T-helper 17 cell (primary cell): ENCODE measurements around the gene ZFC3H1. TPM values are rescaled to one million over a fixed set of nuclear protein-coding genes. Genes with fewer than 3 reads are reported as not detected.
"Not testable (repeated sequence)": the region's sequence is repeated elsewhere in the genome, so short reads cannot be mapped to it uniquely, and the experiment has no call there.

Source experiments
- ATAC-seq: fragments of 150-1000 bp; cut with Tn5 transposase; 2 replicates; pipeline ENCODE4 v1.10.0; 2021; ENCODE audit warnings: mild to moderate bottlenecking, moderate library complexity
- DNase-seq, 3 donors: peaks; one replicate each; pipeline versions ENCODE4 v3.0.0 to v3.0.0-alpha.2; 2020 to 2021
- H3K9me3 ChIP-seq: one replicate; pipeline ENCODE4 v1.7.0; 2013; ENCODE audit warnings: low read length, mild to moderate bottlenecking; ENCODE audit not compliant: control insufficient read depth, poor library complexity, severe bottlenecking
- H3K27ac Mint-ChIP-seq: one replicate; pipeline ENCODE4 v1.8.0; 2022; ENCODE audit warnings: mild to moderate bottlenecking, moderate library complexity, mixed read lengths
- H3K27me3 Mint-ChIP-seq: one replicate; pipeline ENCODE4 v1.8.0; 2022; ENCODE audit warnings: mixed read lengths
- H3K36me3 Mint-ChIP-seq: one replicate; pipeline ENCODE4 v1.8.0; 2022; ENCODE audit warnings: low read depth, mixed read lengths
- H3K4me1 Mint-ChIP-seq: one replicate; pipeline ENCODE4 v1.8.0; 2022; ENCODE audit warnings: mild to moderate bottlenecking, mixed read lengths
- H3K4me3 Mint-ChIP-seq: one replicate; pipeline ENCODE4 v1.8.0; 2022; ENCODE audit warnings: mild to moderate bottlenecking, moderate library complexity, mixed read lengths
- total RNA-seq, 4 donors: library from RNA in 2 of 4; stranded (reverse) in 2 of 4; gene quantifications; one replicate each; pipeline ENCODE4 v1.2.3 and lab custom pipeline; 2022 to 2026

The ZFC3H1 gene, protein sequence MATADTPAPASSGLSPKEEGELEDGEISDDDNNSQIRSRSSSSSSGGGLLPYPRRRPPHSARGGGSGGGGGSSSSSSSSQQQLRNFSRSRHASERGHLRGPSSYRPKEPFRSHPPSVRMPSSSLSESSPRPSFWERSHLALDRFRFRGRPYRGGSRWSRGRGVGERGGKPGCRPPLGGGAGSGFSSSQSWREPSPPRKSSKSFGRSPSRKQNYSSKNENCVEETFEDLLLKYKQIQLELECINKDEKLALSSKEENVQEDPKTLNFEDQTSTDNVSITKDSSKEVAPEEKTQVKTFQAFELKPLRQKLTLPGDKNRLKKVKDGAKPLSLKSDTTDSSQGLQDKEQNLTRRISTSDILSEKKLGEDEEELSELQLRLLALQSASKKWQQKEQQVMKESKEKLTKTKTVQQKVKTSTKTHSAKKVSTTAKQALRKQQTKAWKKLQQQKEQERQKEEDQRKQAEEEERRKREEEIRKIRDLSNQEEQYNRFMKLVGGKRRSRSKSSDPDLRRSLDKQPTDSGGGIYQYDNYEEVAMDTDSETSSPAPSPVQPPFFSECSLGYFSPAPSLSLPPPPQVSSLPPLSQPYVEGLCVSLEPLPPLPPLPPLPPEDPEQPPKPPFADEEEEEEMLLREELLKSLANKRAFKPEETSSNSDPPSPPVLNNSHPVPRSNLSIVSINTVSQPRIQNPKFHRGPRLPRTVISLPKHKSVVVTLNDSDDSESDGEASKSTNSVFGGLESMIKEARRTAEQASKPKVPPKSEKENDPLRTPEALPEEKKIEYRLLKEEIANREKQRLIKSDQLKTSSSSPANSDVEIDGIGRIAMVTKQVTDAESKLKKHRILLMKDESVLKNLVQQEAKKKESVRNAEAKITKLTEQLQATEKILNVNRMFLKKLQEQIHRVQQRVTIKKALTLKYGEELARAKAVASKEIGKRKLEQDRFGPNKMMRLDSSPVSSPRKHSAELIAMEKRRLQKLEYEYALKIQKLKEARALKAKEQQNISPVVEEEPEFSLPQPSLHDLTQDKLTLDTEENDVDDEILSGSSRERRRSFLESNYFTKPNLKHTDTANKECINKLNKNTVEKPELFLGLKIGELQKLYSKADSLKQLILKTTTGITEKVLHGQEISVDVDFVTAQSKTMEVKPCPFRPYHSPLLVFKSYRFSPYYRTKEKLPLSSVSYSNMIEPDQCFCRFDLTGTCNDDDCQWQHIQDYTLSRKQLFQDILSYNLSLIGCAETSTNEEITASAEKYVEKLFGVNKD (N-terminal part only)
- total RNA-seq (100 to 1,000 TPM; 122 to 133 TPM), total RNA-seq (lab: John Stamatoyannopoulos, UW) (109 to 171 reads per million in 2 donors)

DNA sequence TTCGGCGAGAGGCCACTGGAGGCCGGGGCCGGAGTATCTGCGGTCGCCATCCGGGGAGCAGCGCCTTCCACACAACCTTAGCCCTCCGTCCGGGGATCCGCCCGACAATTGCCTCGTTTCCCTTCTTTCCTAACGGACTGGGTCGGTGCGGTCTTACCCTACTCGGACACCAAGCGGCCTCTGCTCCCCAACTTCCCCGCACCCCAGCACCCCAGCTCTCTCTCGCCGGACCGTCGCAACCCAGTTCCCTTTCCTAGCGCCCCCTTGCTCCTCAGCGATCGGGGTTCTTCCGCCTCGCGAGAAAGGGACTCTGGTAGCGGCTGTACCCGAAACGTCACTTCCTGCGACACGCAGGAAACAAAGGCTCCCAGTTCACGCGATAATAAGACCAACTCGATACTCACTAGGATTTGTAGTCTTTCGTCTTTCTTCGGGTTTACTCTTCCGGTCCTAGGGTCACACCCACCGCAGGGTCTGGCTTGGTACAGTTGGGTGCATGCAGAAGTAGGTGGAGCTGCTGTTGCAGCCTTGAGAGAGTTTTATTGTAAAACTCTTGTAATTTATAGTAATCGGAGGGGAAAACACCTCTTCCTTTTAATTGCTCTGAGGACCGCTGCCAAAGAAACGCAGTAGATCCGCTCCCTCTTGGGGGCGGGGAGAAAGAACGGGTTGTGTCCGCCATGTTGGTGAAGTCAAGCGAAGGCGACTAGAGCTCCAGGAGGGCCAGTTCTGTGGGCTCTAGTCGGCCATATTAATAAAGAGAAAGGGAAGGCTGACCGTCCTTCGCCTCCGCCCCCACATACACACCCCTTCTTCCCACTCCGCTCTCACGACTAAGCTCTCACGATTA lies at the start of gene ZFC3H1, which contains the start of gene THAP2:
Gene ZFC3H1 (minus strand): TSS at position 288 of the 850 bp plus-strand sequence. CDS start 238 bp downstream, at position 50.
Gene THAP2 (plus strand): TSS at position 741 of the 850 bp plus-strand sequence. CDS start 209 bp downstream, outside the sequence.
- DNase-seq (peak; percentile 76 to 83 (median 80)), ATAC-seq (peak; percentile 83)
- Mint-ChIP-seq H3K27me3 (no peaks in the 10 kb centered on the region), H3K4me3 (peak within 1 kb of the TSS; percentile 98), H3K4me1 (peaks cover 41% of the 10 kb centered on the region), H3K36me3 (peaks cover 9% of the 10 kb centered on the region), H3K27ac (peak within 1 kb of the TSS; percentile 98)
- H3K9me3 ChIP-seq = no peaks in the 10 kb centered on the region

DNA sequence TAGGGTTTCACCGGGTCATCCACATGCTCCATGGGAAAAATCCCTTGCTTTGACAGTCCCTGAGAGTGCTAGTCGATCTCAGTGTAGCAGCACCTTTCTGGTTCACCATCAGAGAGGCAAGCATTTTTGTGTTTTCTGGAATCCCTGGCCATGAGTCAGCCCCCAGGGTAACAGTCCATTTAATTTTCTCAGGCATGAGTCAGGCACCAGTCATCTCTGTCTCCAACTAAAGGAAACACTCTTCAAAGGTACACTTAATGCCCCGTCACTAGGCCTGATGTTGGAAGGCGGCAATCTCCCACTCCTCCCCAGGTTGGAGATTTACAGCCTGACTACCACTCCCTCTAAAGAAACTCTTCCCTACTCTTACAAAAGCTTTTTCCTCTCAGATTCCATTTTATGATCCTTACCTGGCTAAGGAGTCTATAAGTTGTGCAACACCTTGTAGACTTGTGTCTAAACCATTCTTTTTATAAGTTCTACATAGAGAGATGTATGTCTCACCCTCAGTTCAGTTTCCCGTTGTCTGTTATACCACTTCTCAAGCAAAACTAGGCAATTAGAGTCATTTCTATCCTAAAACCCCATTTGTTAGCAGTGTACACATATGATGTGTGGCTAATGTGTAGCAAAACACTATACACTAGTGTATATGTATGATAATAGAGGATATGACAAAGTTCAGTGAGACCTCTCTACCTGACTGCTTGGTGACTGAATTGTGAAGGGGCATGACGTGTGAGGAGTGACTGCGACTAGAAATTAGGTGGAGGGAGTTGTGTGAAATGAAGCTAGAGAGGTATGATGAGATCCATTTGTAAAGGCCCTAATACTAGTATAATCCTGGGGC lies 46.9 kb upstream of the ZFC3H1 start:
- ATAC-seq = no peak
- Mint-ChIP-seq H3K27ac (no peak overlapping the region), H3K4me3 (no peak overlapping the region), H3K4me1 (peaks cover 4% of the 10 kb centered on the region), H3K36me3 (peaks cover 2% of the 10 kb centered on the region), H3K27me3 (no peaks in the 10 kb centered on the region)
- H3K9me3 ChIP-seq = peaks cover 3% of the 10 kb centered on the region
- no peak for DNase-seq

DNA sequence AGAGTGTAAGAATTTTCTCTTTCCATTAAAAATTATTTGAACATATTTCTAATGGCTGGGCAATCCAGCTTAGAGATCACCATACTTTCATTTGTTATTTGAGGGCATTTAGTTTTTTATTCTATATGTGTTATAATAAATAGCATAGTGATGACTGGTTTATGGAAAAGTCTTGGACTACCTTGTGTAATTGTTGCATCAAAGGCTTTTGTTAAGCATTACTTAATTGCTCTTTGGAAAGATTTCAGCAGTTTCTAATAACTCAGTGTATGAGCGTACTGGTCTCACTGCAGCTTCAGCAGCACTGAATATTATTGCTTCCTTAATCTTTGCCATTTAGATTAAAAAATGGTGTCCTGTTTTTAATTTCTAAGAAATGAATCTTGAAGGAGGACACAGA lies 45.0 kb upstream of the ZFC3H1 start:
- ATAC-seq (no peak), DNase-seq (no peak)
- peaks cover 3% of the 10 kb centered on the region for H3K9me3 ChIP-seq
- Mint-ChIP-seq H3K4me3 (no peak overlapping the region), H3K27ac (no peak overlapping the region), H3K36me3 (peaks cover 2% of the 10 kb centered on the region), H3K4me1 (peaks cover 4% of the 10 kb centered on the region), H3K27me3 (no peaks in the 10 kb centered on the region)

DNA sequence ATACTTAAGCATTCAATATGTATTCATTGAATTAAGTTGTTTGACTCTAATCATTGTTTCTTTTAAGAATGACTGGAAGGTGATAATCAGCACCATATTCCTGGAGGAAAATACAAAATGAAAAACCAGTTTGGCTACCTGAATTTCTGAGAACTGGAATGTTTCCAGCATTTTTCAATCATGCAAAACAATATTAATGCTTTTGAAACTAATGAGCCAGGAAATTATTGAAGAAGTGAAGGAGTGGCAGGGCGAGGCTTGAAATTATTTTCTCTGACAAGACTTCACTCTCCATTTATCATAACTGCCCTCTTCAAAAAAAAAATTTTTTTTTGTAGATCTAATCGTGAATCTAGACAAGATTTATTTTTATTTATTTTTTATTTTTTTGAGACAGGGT lies 41.3 kb upstream of the ZFC3H1 start:
- H3K27ac Mint-ChIP-seq = no peak overlapping the region
- H3K4me1 Mint-ChIP-seq = peaks cover 4% of the 10 kb centered on the region
- no peaks in the 10 kb centered on the region for H3K27me3 Mint-ChIP-seq
- DNase-seq (no peak), ATAC-seq (no peak)
- no peak overlapping the region for H3K4me3 Mint-ChIP-seq
- H3K9me3 ChIP-seq = no peaks in the 10 kb centered on the region
- peaks cover 2% of the 10 kb centered on the region for H3K36me3 Mint-ChIP-seq

DNA sequence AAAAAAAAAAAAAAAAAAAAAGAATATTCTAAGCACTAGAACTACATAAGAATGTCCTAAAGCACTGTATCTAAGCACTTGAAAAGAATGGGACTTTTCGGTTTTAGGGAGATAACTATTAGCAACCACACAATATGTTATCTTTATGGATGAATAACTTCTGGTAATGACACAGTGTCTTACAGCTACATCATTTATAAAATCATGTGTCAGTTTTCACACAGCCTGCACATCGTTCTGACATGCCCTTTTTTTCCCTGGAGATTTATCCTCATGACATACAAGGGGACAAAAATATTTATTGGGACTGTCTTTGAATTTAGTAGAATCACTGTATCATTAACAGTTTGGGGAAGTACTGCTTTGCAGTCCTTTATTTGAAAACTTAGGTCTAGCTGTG lies 39.6 kb upstream of the ZFC3H1 start:
- Mint-ChIP-seq H3K4me3 (no peak overlapping the region), H3K4me1 (peaks cover 4% of the 10 kb centered on the region), H3K27ac (no peak overlapping the region), H3K27me3 (no peaks in the 10 kb centered on the region), H3K36me3 (peaks cover 3% of the 10 kb centered on the region)
- ATAC-seq (no peak), DNase-seq (no peak)
- H3K9me3 ChIP-seq = no peaks in the 10 kb centered on the region

DNA sequence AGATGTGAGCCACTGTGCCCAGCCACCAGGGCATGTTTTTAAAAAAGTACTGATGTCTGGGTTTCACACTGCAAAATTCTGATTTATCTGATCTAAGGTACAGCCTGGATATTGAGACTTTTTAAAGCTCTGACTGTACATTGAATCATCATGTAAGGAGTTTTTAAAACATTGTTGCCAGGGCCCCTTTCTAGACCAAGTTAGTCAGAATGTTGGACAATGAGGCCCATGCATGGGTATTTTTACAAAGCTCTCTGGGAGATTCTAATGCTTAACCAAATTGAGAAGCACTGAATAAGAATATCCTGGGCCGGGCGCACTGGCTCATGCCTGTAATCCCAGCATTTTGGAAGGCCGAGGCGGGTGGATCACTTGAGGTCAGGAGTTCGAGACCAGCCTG lies 38.9 kb upstream of the ZFC3H1 start:
- Mint-ChIP-seq H3K36me3 (peaks cover 6% of the 10 kb centered on the region), H3K4me3 (no peak overlapping the region), H3K27me3 (no peaks in the 10 kb centered on the region), H3K27ac (no peak overlapping the region), H3K4me1 (no peaks in the 10 kb centered on the region)
- ATAC-seq (no peak), DNase-seq (no peak)
- no peaks in the 10 kb centered on the region for H3K9me3 ChIP-seq

DNA sequence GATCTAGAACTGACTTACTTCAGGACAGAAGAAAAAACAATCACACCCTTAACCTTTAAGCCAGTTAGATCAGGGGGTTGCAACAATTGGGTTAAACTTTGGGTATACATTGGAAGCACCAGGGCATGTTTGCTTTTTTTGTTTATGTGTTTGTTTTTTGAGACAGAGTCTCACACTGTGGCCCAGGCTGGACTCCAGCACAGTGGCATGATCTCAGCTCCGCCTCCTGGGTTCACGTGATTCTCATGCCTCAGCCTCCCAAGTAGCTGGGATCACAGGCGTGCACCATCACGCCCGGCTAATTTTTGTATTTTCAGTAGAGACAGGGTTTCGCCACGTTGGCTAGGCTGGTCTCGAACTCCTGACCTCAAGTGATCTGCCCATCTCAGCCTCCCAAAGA lies 38.5 kb upstream of the ZFC3H1 start:
- not testable (repeated sequence) for H3K27ac Mint-ChIP-seq, ATAC-seq, H3K4me1 Mint-ChIP-seq

DNA sequence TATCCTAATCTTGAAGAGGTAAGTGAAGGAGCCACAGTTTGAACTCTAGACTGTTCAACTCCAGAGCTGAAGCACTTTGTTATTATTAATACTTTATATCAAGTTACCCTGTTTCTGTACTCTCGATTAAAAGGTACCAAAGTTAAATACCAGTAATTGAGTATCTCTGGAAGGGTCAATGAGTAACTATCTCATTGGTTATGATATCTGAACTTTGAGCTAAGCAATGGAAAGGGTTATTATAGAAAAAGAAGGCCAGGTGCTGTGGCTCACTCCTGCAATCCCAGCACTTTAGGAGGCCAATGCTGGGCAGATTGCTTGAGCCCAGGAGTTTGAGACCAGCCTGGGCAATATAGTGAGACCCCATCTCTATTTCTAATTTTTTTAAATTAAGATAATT lies 32.1 kb upstream of the ZFC3H1 start:
- Mint-ChIP-seq H3K36me3 (peaks cover 6% of the 10 kb centered on the region), H3K27ac (no peak overlapping the region), H3K27me3 (no peaks in the 10 kb centered on the region), H3K4me3 (no peak overlapping the region), H3K4me1 (peaks cover 9% of the 10 kb centered on the region)
- DNase-seq (no peak), ATAC-seq (no peak)
- no peaks in the 10 kb centered on the region for H3K9me3 ChIP-seq

More for the DNA sequence above, 38.5 kb upstream of the ZFC3H1 start:
- H3K36me3 Mint-ChIP-seq, H3K4me3 Mint-ChIP-seq, DNase-seq, H3K27me3 Mint-ChIP-seq, H3K9me3 ChIP-seq: not testable (repeated sequence)

DNA sequence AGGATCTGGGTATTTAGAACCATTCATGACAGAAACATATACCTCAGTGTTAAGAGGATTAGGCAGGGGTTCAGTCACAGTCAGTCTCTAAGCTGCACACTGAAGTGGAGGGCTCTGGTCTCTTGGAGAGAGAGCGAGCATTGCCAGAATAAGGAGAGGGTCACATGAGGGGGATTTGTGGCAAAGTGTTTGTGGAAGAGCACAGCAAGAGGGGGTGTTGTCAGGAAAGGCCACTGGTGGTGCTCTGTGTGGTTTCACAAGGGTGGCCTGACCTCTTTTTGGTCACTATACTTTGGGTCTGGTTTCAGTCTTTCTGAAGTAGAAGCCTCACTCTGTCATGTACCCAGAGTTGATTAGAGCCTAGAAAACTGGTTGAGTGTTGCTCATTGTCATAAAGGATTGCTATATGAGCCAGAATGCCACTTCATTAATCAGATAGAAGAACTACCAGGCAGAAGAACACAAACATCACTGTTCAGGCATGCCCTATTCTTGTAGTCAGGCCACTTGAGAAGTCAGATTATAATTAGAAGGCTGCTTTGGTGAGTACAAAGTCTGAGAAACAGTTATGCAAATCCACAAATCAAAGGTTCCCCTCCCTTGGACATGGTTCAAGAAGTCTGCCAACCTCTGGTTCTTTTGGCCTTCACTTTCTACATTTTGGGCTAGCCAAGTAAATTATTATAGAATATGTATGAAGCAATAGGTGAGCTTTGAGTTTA lies 30.6 kb upstream of the ZFC3H1 start:
- Mint-ChIP-seq H3K27ac (peak overlapping the region; percentile 83), H3K36me3 (peaks cover 6% of the 10 kb centered on the region), H3K4me1 (peaks cover 12% of the 10 kb centered on the region), H3K27me3 (no peaks in the 10 kb centered on the region), H3K4me3 (no peak overlapping the region)
- DNase-seq = no peak
- ATAC-seq = peak; percentile 37
- H3K9me3 ChIP-seq = no peaks in the 10 kb centered on the region

DNA sequence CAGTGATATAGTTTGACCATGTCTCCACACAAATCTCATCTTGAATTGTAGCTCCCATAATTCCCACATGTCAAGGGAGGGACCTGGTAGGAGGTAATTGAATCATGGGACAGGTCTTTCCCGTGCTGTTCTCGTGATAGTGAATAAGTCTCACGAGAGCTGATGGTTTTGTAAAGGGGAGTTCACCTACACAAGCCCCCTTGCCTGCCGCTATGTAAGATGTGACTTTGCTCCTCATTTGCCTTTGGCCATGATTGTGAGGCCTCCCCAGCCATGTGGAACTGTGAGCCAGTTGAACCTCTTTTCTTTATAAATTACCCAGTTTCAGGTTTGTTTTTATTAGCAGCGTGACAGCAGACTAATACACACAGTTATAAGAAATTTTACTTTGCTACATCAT lies 30.0 kb upstream of the ZFC3H1 start:
- H3K9me3 ChIP-seq, H3K4me3 Mint-ChIP-seq, H3K36me3 Mint-ChIP-seq, ATAC-seq, H3K27me3 Mint-ChIP-seq, DNase-seq: not testable (repeated sequence)
- Mint-ChIP-seq H3K27ac (peak overlapping the region; percentile 83), H3K4me1 (peaks cover 13% of the 10 kb centered on the region)

DNA sequence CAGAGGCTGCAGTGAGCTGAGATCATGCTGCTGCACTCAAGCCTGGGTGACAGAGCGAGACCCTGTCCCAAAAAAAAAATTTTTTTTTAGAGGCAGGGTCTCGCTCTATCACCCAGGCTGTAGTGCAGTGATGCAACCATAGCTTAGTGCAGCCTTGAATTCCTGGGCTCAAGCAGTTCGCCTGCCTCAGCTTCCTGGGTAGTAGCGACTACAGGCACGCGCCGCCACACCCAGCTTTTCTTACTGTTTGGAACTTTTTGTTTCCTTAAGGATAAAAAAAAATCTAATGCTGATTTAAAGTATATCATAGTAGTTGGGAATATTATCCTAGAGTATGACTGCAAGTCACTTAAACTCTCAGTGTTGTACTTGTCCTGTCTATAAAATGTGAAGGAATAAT lies 29.5 kb upstream of the ZFC3H1 start:
- no peaks in the 10 kb centered on the region for H3K9me3 ChIP-seq
- Mint-ChIP-seq H3K36me3 (peaks cover 2% of the 10 kb centered on the region), H3K27ac (no peak overlapping the region), H3K4me1 (peaks cover 14% of the 10 kb centered on the region), H3K4me3 (no peak overlapping the region), H3K27me3 (no peaks in the 10 kb centered on the region)
- ATAC-seq (no peak), DNase-seq (no peak)
